GM21737 (cell line): ENCODE data around the gene HES7.
A peak's percentile ranks its signal among the peaks of the same experiment; 100 is the strongest.

Source experiments
- ATAC-seq: cut with Tn5 transposase; IDR thresholded peaks from one replicate; pipeline ENCODE4 v1.9.1; 2021; ENCODE audit warnings: mild to moderate bottlenecking, moderate library complexity; ENCODE audit not compliant: unreplicated experiment

HES7 gene

DNA sequence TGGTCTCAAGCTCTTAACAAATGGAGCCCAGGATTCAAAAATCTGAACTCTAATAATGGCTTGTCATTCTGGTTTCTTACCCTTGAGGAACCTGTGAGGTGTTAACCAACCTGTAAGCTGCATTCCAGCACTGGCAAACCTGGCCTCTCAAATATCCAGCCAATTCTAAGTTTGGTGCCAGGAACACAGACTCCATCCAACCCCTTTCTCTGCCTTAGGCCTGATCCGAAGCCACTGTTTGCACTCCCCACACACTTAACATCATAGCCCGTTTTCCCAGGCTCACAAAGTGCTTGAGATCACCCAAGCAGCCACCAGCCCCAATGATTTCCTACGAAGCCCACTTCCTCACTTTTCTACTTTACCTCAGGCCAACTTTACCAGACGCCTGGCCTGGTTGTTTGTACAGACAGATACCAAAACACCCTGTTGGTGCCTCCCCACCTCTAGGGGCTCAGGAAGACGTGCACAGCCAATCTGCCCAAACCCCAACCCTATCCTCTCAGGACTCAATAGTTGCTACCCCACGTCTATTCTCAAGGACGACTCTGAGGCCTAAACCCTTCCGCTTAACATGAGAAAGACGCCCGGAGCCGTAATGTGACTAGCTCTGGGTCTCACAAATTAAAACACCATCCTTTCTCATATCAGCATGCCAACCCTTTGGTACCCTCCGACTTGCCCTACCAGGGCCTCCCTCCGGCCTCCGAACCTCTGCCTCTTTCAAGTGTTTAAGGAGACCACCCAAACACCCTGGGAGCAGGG, 31.5 kb upstream of the HES7 start:
- no peak for ATAC-seq

- no peak for ATAC-seq
Measured at GRCh38 chr17:8154608-8155155, 30.8 kb upstream of the HES7 start.

DNA sequence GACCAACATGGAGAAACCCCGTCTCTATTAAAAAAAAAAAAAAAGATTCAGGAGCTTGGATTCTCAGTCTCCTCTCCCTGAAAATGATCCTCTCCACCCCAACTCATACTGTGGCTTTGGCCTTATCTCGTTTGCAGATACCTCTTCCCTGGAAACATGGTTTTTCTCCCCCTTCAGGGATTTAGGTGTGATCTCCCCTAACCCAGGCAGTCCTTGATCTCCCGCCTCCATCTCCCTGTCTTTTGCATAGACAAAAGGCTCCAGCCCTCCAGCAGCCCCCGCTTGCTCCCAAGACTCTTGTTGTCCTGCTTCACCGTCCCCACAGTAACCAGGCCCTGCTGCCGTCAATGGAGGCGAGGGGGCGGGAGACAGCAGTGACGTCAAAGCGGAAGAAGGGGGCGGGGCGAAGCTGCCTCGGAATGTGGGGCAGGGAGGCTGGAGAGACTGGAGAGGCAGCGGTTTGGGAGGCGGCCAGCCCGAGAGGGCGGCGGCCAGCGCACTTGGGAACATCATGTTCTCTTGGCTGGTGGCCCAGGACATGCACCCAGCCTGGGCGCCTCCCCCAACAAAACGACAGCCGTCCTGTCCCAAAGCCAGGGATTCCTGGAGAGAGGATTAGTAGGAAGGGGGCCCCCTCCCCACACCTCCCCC, 30.2 kb upstream of the HES7 start:
- no peak for ATAC-seq

GRCh38 chr17:8153525-8153956, 29.6 kb upstream of the HES7 start:
- no peak for ATAC-seq

GRCh38 chr17:8153031-8153451, 29.1 kb upstream of the HES7 start:
- ATAC-seq: no peak

GRCh38 chr17:8152112-8152775, 28.3 kb upstream of the HES7 start, which contains the start of gene PER1:
Gene PER1 (minus strand): TSS chr17:8152404. CDS start chr17:8150706, 1,698 bp downstream.
- ATAC-seq: no peak

GRCh38 chr17:8151641-8152111, 27.8 kb upstream of the HES7 start:
- no peak for ATAC-seq

DNA sequence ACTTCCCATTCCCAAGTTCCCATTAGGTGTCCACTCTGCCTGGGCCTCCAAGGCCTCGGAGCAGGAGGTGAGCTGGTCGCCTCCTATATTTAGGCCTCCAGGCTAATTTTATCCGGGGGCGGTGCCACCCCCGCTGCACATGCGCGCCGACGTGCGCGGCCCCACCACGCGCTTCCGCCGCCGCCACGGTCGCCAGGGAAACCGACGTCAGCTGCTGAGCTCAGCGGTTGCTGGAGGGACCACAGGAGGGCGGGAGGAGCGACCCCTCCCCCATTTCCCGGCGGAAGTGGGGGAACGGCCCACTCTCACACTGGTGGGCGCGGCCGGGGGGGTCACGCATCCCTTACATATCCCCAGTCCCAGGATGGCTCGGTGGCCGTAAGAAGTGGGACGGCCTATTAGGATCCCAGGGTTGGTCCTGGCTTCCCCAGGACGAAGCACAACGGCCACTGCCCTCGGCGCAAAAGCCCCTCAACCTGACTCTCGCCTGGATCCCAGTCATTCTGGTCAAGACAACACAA, 27.3 kb upstream of the HES7 start:
- peak; percentile 35 for ATAC-seq

DNA sequence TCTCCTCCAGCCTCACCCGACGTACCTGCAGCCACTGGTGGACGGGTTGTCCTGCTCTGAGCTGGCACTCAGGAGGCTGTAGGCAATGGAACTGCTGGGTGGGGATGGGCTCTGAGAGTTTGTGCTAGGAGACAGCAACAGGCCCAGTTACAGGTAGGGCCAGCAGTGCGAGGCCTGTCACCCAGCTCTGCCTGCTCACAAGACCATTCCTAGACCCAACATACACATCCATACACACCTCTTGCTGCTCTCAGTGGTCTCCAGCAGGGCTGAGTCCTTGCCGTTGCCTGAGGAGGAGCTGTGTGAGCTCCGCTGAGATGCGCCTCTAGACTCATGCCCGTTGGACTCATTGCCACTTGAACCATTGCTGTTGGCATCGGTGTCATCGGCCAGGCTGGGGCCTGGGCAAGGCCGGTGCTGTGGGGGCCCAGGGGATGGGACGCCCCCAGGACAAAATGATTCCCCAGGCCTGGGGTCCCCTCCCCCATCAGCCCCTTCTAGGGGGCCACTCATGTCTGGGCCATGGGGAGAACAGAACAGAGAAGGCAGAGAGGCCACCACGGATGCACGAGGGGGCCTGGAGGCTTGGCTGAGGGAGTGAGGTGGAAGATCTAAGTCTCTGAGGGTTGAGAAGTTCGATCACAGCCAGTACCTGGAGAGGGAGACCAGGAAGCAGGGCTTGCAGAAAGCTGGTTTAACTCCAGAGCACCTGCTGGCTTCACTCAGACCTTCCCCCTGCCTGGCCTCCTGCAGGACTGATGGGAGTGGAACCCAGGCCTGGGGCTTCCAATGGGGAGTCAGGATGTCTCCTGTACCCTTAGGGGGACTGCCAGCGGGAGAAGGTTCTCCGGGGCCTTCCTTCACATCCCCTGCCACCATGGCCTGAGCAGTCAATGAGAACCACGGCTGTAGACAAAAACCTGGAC, 26.6 kb upstream of the HES7 start:
- ATAC-seq: no peak

- ATAC-seq: no peak
Measured at GRCh38 chr17:8149419-8150193, 25.7 kb upstream of the HES7 start.

DNA sequence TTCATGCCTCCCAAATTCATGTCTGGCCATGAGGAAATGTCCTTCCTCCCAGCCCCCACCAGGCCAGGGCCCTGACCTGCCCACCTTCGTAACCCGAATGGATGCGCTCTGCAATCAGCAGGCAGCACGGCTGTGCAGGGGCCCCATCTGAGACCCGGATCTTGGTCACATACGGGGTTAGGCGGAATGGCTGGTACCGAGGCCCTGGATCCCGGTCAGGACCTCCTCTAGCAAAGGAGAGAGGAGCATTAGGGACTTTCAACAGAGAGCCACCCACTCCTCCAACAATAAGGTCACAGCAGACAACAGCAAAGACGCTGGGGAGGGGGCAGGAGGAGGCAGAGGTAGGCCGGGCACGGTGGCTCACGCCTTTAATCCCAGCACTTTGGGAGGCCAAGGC, 24.7 kb upstream of the HES7 start:
- no peak for ATAC-seq

GRCh38 chr17:8147805-8148404, 24.0 kb upstream of the HES7 start:
- no peak for ATAC-seq

- ATAC-seq: no peak
Measured at GRCh38 chr17:8147141-8147804, 23.4 kb upstream of the HES7 start.

DNA sequence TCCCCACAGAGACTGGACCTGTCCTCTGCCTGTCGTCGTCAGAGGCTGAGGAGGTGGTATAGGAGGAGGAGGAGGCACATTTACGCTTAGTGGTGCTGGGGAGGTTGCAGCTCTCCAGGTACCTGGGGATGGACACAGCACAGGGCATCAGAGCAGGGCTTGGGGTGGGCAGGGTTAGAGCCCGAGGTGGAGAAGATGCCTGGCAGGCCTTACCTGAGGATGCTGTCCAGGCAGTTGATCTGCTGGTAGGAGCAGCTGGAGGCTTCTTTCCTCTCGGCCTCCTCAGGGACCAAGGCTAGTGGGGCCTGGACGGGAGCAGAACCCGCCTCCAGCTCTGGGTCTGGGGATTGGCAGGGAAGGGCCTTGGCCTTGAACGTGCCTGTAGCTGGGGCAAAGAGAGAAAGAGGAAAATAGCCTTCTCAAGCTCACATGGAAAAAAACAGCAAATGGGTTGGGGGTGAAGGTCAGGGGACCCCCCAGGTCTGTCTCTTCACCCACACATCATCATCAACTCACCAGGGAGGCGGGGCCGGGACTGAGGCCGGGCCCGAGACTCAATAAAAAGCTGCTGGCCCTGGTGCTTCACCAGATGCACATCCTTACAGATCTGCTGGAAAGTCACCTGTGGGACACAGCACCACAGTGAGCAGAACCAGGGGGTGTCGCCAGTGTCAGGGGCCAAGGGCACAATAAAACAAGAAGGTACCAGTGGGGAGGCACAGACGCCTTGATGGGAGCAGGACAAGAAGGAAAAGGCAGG, 22.7 kb upstream of the HES7 start:
- no peak for ATAC-seq

GRCh38 chr17:8145811-8146210, 21.9 kb upstream of the HES7 start:
- ATAC-seq: no peak

DNA sequence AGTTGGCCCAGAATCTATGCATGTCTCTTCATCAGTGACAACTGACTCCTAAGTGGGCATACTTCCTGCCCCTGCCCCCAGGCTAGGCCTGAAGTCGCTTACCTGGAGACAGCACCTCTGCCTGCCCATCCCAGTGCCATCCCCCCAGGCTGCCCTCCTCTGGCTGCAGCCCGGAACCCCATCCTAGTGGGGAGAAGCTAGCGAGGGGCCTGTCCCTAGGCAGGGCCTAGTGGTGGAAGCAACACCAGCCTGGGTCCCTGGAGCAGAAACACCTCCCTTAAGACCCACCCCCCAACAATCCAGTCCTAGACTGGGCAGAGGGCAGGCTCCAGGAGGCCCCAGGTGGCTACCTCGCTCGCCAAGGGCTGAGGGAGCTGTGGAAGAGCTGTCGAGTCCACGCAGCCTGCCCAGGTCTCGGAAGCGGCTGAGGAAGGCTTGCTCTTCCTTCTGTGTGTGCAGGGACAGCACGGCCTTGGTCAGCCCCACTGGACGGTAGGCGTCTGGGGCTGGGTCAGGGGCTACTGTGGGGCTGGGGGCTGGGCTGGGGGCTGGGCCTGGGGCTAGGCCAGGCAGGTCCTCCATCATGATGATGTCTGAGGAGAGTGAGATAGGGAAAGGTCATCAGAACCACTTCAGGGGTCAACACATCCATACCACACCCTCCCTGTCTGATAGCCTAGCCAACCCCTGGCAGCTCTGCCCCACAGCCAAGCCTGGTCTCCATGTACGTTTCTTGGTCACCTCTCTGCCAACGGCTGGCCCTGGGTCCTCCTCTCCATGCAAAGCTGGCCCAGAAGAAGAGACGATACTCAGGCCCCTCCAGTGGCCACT, 20.7 kb upstream of the HES7 start:
- ATAC-seq: no peak
